HepG2 (cell line): ENCODE measurements around the gene EPN3. TPM values are rescaled to one million over a fixed set of nuclear protein-coding genes. Genes with fewer than 3 reads are reported as not detected.

Experiments used
- ATAC-seq: fragments of 200-7000 bp; cut with Tn5 transposase; 3 replicates; pipeline ENCODE4 v1.9.1; 2020; ENCODE audit warnings: mild to moderate bottlenecking, moderate library complexity
- BruUV-seq: library from RNA; stranded (reverse); fragments of 400-500 nt; replicated peaks from 2 replicates; lab custom pipeline; 2021; lab: Mats Ljungman, UMichigan
- CTCF ChIA-PET: fragments of 300-600 bp; formaldehyde crosslinking; extraction: SDS; loops from one replicate; lab custom pipeline; 2021; ENCODE audit warnings: low total read pairs, inconsistent platforms, low intra/inter-chr PET ratio; lab: Yijun Ruan, JAX
- POLR2A ChIA-PET: fragments of 350-600 bp; sonication (Branson Sonifier 250); formaldehyde crosslinking; loops from one replicate; lab custom pipeline; 2020; ENCODE audit warnings: antibody characterized with exemption, inconsistent platforms; lab: Yijun Ruan, JAX
- DNase-seq: peaks from one replicate; pipeline ENCODE4 v3.0.0-alpha.2; 2015; ENCODE audit warnings: low spot score
- FAIRE-seq: peaks from 3 replicates; lab custom pipeline; 2011; peaks lifted over from hg19 to GRCh38; lab: Jason Lieb, UNC
- H2AFZ ChIP-seq: one replicate; pipeline ENCODE4 v1.6.1; 2011; ENCODE audit warnings: low read length, inconsistent platforms
- H3K27ac ChIP-seq: fragments of 300-600 bp; 3 replicates; pipeline ENCODE4 v1.8.0; 2011; ENCODE audit warnings: mixed run types, mild to moderate bottlenecking, mixed read lengths, low read length, inconsistent platforms; ENCODE audit not compliant: insufficient read depth; ENCODE audit errors: extremely low read length
- H3K27me3 ChIP-seq, 2 experiments: fragments of 200-600 bp in 1 of 2; 2 replicates in 1 of 2; 3 replicates in 1 of 2; pipeline versions ENCODE4 v1.6.0 to v1.8.0; 2011; ENCODE audit warnings: low read length in 2 of 2, mild to moderate bottlenecking in 2 of 2, moderate library complexity in 2 of 2, inconsistent platforms in 1 of 2; ENCODE audit not compliant: insufficient read depth in 2 of 2, control insufficient read depth in 1 of 2
- H3K36me3 ChIP-seq, 2 experiments: fragments of 200-600 bp in 1 of 2; replicated peaks in 1 of 2; 2 replicates in 1 of 2; 3 replicates in 1 of 2; pipeline versions ENCODE4 v1.5.1 to v1.8.0; 2011; ENCODE audit warnings: low read length in 2 of 2, inconsistent platforms in 1 of 2; ENCODE audit not compliant: insufficient read depth in 2 of 2, control insufficient read depth in 1 of 2
- H3K4me1 ChIP-seq: 2 replicates; pipeline ENCODE4 v1.5.1; 2012; ENCODE audit warnings: low read length, inconsistent platforms; ENCODE audit not compliant: insufficient read depth
- H3K4me2 ChIP-seq: 2 replicates; pipeline ENCODE4 v1.6.0; 2011; ENCODE audit warnings: low read depth, low read length, inconsistent platforms
- H3K4me3 ChIP-seq, 3 experiments: fragments of 200-600 bp in 1 of 3; sonication (generic), shearing (Covaris generic) in 1 of 3; replicated peaks in 1 of 3; 2 replicates each; pipeline ENCODE4 v1.5.1; 2011 to 2016; ENCODE audit warnings: low read length in 3 of 3, inconsistent platforms in 2 of 3, low read depth in 2 of 3, mild to moderate bottlenecking in 2 of 3, control low read depth in 1 of 3, mixed read lengths in 1 of 3; ENCODE audit not compliant: insufficient read depth in 1 of 3
- H3K79me2 ChIP-seq: one replicate; pipeline ENCODE4 v1.6.1; 2011; ENCODE audit warnings: low read length, inconsistent platforms; ENCODE audit not compliant: insufficient read depth
- H3K9ac ChIP-seq: 2 replicates; pipeline ENCODE4 v1.6.0; 2011; ENCODE audit warnings: mild to moderate bottlenecking, low read depth, low read length, inconsistent platforms; ENCODE audit not compliant: insufficient read depth
- H3K9me3 ChIP-seq: 2 replicates; pipeline ENCODE4 v1.5.1; 2012; ENCODE audit warnings: mild to moderate bottlenecking, low read length
- H4K20me1 ChIP-seq: 2 replicates; pipeline ENCODE4 v1.6.0; 2011; ENCODE audit warnings: inconsistent platforms, mild to moderate bottlenecking, low read length, moderate library complexity; ENCODE audit not compliant: insufficient read depth
- CC2D1A ChIP-seq: sonication (generic); formaldehyde crosslinking; IDR thresholded peaks from 2 replicates; pipeline ENCODE4 v1.8.1; 2023; ENCODE audit warnings: mild to moderate bottlenecking, missing genetic modification reagents
- JDP2 ChIP-seq: sonication (generic); formaldehyde crosslinking; IDR thresholded peaks from 2 replicates; pipeline ENCODE4 v1.8.1; 2022; ENCODE audit warnings: missing genetic modification reagents, borderline replicate concordance
- KLF15 ChIP-seq: sonication (generic); formaldehyde crosslinking; IDR thresholded peaks from 2 replicates; pipeline ENCODE4 v1.8.1; 2023; ENCODE audit warnings: borderline replicate concordance, mild to moderate bottlenecking, inconsistent platforms, missing genetic modification reagents, mixed read lengths
- MAFF ChIP-seq: IDR thresholded peaks from 2 replicates; pipeline ENCODE4 v1.6.1; 2011; ENCODE audit warnings: low read depth, low read length, improper control_type of control experiment
- NFIB ChIP-seq: sonication (generic); formaldehyde crosslinking; IDR thresholded peaks from 2 replicates; pipeline ENCODE4 v1.9.0; 2021; ENCODE audit warnings: missing genetic modification reagents, mild to moderate bottlenecking, borderline replicate concordance
- PRDM10 ChIP-seq: sonication (generic); formaldehyde crosslinking; IDR thresholded peaks from 2 replicates; pipeline ENCODE4 v1.4.0; 2020; ENCODE audit warnings: low read depth, missing genetic modification reagents
- REPIN1 ChIP-seq: sonication (generic); formaldehyde crosslinking; IDR thresholded peaks from 2 replicates; pipeline ENCODE4 v1.8.0; 2022; ENCODE audit warnings: missing genetic modification reagents, low read depth, mild to moderate bottlenecking, borderline replicate concordance
- SSRP1 ChIP-seq: IDR thresholded peaks from 2 replicates; pipeline ENCODE4 v1.6.1; 2016; ENCODE audit warnings: control low read depth
- ZFAT ChIP-seq: sonication (generic); formaldehyde crosslinking; conservative IDR thresholded peaks from 2 replicates; pipeline ENCODE4 v1.8.1; 2023; ENCODE audit warnings: missing genetic modification reagents, inconsistent platforms
- ZFP36L2 ChIP-seq: sonication (generic); formaldehyde crosslinking; IDR thresholded peaks from 2 replicates; pipeline ENCODE4 v1.4.0; 2020; ENCODE audit warnings: missing genetic modification reagents
- ZNF644 ChIP-seq: IDR thresholded peaks from 2 replicates; pipeline ENCODE4 v1.6.1; 2016; ENCODE audit warnings: low read depth
- WGBS: methylation state at CpG from one replicate; pipeline ENCODE4 v1.1.6; 2017; ENCODE audit warnings: low lambda C conversion rate; 5-methylcytosine and 5-hydroxymethylcytosine counted together
- in situ Hi-C: cut with HindIII; loops from 2 replicates; pipeline ENCODE4 v1.10.0; 2017; ENCODE audit warnings: low pct_unique_long_range_greater_than_20kb; ENCODE audit not compliant: extremely low pct_ligation_motif_present
- intact Hi-C: fragments of 100-400 bp; cut with micrococcal nuclease; formaldehyde crosslinking; loops from one replicate; pipeline ENCODE4 v1.10.0; 2022; ENCODE audit not compliant: unreplicated experiment
- polyA plus RNA-seq, 8 experiments: library from polyadenylated mRNA; depleted of rRNA in 3 of 8; stranded (reverse) in 7 of 8; unstranded in 1 of 8; fragments of >200 nt; fragmentation: Illumina TruSeq in 4 of 8; extraction: Trizol in 4 of 8; gene quantifications; 2 replicates each; pipeline versions ENCODE4 v1.2.1 to v1.2.3, GENCODE V29; 2011 to 2016; ENCODE audit warnings: low read depth in 4 of 8, missing spikeins in 1 of 8, mixed read lengths in 1 of 8; ENCODE audit not compliant: insufficient read depth in 1 of 8
- total RNA-seq, 5 experiments: library from RNA; depleted of rRNA; stranded (reverse); fragments of >200 nt; fragmentation: Illumina TruSeq; extraction: Trizol; gene quantifications; 2 replicates each; pipeline ENCODE4 v1.2.3, GENCODE V29; 2016; ENCODE audit warnings: low read depth in 1 of 5

Gene EPN3
- total and polyA plus RNA-seq, 2 of the 13 experiments (the other 11 are each of a cell fraction or from before 2014, with no cell fraction given): 0.11 to 0.95 TPM

GRCh38 chr17:50550661-50551432 is 18.3 kb downstream of the EPN3 start (continued):
- TF ChIP-seq ZFAT: no peak
- no peak for TF ChIP-seq CC2D1A (CRISPR knock-in tag)
- TF ChIP-seq MAFF: peak; percentile 66
- TF ChIP-seq REPIN1 (CRISPR knock-in tag): no peak
- TF ChIP-seq PRDM10 (CRISPR knock-in tag): no peak
- no peak for TF ChIP-seq ZNF644 (CRISPR knock-in tag)
- no peak for TF ChIP-seq KLF15 (CRISPR knock-in tag)
- no peak for TF ChIP-seq JDP2 (CRISPR knock-in tag)

- ChIA-PET CTCF (interaction anchor here (0.9 to 1.8 kb wide), 10 partner anchors 24 to 291 kb away, joined by 3 to 10 read pairs (median 4); no protein-coding TSS in a partner anchor), POLR2A (interaction anchor here (0.7 to 3.1 kb wide), 19 partner anchors 9 to 315 kb away, joined by 3 to 20 read pairs (median 5); partner anchors contain the start of genes CACNA1G, LUC7L3 and TOB1)
- TF ChIP-seq NFIB (CRISPR knock-in tag): 0 out of 2 replicates have a peak, but pooled peaks have one; percentile 55
- TF ChIP-seq SSRP1 (CRISPR knock-in tag): 0 out of 2 replicates have a peak, but pooled peaks have one; percentile 12
- TF ChIP-seq ZFP36L2 (CRISPR knock-in tag): no peak
- Histone ChIP-seq H2AFZ (no peak overlapping the region), H4K20me1 (no peaks in the 10 kb centered on the region), H3K27ac (no peak overlapping the region), H3K27me3 (no peaks in the 10 kb centered on the region), H3K9ac (no peak overlapping the region), H3K4me1 (peaks cover 45% of the 10 kb centered on the region), H3K79me2 (peaks cover 3% of the 10 kb centered on the region), H3K9me3 (no peaks in the 10 kb centered on the region), H3K4me2 (no peak overlapping the region), H3K36me3 (peaks cover 0 to 5% of the 10 kb centered on the region in 2 experiments; a peak in 3 of 5 replicates), H3K4me3 (no peak overlapping the region)
- no TSS peak for BruUV-seq
- in situ Hi-C loops (no loop called here), intact Hi-C loops (no loop called here)
- FAIRE-seq (no peak), DNase-seq (no peak), ATAC-seq (no peak)
- 100% methylated on average over 3 of the region's 8 CpGs for WGBS
Measured at GRCh38 chr17:50551433-50551815, 18.9 kb downstream of the EPN3 start.
